ENCODE data around the gene SLIT3.
A peak's percentile ranks its signal among the peaks of the same experiment; 100 is the strongest.

SLIT3 gene

DNA sequence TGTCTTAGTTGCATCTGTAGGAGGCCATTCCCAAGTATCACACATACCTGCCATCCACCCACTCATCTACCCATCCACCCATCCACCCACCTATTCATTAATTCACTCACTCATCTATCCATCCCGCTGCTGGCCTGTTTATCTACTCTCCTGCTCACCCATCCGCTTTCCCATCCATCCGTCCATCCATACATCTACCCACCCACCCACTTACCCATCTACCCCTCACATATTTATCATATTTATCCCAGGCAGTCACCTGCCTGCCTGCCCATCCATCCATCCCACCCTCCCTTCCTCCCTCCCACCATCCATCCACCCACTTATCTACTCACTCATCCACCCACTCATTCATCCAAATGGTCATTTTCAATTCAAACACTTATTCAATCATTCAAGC lies 577.9 kb downstream of the SLIT3 start:
- no peaks in the 10 kb centered on the region for H3K4me1 ChIP-seq (ENCODE audit: control insufficient read depth, insufficient read depth, low read length)
- no peak overlapping the region for H3K4me3 ChIP-seq (ENCODE audit: low read depth, low read length)
- H3K9me3 ChIP-seq (ENCODE audit: control insufficient read depth, insufficient read depth, low read depth, low read length) = no peaks in the 10 kb centered on the region
- POLR2A ChIA-PET = no interaction called here
- TF ChIP-seq ZNF664 (tag by site-specific recombination; IDR thresholded peaks at IDR 0.05) (no peak), ZNF837 (tag by site-specific recombination; IDR thresholded peaks at IDR 0.05) (no peak), EGR2 (tag by site-specific recombination; IDR thresholded peaks at IDR 0.05; ENCODE audit: low read depth) (peak; percentile 91), ZFHX2 (tag by site-specific recombination; conservative IDR thresholded peaks at IDR 0.05) (peak; percentile 78; the same call in 1 of the 2 replicates)
- no peaks in the 10 kb centered on the region for H3K36me3 ChIP-seq (ENCODE audit: control insufficient read depth in 2 of 2, insufficient read depth in 1 of 2, low read length in 2 of 2)
- H3K27ac ChIP-seq (ENCODE audit: extremely low read depth, low read depth, low read length) = no peak overlapping the region
- CTCF ChIA-PET = no interaction called here

DNA sequence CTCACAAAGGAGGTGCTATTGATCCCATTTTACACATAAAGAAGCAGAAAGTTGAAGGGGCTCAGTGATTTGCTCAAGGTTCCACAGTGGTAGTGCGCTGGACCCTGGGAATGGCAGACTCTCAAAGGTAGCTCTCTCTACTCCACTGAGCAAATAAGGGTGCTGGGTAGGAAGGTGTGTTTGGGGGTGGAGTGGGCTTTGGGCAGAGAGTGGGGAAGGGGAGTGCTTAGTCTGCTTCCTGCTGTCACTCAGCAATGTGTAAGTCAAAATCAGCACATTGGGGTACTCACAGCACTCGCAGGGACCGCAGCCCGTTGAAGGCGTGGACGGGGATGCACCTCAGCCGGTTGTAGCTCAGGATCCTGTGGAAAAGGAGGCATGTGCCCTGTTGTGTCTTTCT lies 579.0 kb downstream of the SLIT3 start:
- ChIA-PET CTCF (interaction anchor here (0.6 to 0.9 kb wide), 3 partner anchors 26 to 734 kb away, joined by 3 read pairs; no protein-coding TSS in a partner anchor), POLR2A (no interaction called here)
- H3K9me3 ChIP-seq (ENCODE audit: control insufficient read depth, insufficient read depth, low read depth, low read length) = no peaks in the 10 kb centered on the region
- no peak for TF ChIP-seq ZSCAN23 (tag by site-specific recombination; IDR thresholded peaks at IDR 0.05)
- TF ChIP-seq, protein P1, sequence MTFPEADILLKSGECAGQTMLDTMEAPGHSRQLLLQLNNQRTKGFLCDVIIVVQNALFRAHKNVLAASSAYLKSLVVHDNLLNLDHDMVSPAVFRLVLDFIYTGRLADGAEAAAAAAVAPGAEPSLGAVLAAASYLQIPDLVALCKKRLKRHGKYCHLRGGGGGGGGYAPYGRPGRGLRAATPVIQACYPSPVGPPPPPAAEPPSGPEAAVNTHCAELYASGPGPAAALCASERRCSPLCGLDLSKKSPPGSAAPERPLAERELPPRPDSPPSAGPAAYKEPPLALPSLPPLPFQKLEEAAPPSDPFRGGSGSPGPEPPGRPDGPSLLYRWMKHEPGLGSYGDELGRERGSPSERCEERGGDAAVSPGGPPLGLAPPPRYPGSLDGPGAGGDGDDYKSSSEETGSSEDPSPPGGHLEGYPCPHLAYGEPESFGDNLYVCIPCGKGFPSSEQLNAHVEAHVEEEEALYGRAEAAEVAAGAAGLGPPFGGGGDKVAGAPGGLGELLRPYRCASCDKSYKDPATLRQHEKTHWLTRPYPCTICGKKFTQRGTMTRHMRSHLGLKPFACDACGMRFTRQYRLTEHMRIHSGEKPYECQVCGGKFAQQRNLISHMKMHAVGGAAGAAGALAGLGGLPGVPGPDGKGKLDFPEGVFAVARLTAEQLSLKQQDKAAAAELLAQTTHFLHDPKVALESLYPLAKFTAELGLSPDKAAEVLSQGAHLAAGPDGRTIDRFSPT (tag by site-specific recombination; IDR thresholded peaks at IDR 0.05) = no peak
- TF ChIP-seq, protein P2, sequence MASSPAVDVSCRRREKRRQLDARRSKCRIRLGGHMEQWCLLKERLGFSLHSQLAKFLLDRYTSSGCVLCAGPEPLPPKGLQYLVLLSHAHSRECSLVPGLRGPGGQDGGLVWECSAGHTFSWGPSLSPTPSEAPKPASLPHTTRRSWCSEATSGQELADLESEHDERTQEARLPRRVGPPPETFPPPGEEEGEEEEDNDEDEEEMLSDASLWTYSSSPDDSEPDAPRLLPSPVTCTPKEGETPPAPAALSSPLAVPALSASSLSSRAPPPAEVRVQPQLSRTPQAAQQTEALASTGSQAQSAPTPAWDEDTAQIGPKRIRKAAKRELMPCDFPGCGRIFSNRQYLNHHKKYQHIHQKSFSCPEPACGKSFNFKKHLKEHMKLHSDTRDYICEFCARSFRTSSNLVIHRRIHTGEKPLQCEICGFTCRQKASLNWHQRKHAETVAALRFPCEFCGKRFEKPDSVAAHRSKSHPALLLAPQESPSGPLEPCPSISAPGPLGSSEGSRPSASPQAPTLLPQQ (tag by site-specific recombination; IDR thresholded peaks at IDR 0.05) = no peak
- TF ChIP-seq ZNF626 (tag by site-specific recombination; IDR thresholded peaks at IDR 0.05) = no peak
- TF ChIP-seq, protein P3, sequence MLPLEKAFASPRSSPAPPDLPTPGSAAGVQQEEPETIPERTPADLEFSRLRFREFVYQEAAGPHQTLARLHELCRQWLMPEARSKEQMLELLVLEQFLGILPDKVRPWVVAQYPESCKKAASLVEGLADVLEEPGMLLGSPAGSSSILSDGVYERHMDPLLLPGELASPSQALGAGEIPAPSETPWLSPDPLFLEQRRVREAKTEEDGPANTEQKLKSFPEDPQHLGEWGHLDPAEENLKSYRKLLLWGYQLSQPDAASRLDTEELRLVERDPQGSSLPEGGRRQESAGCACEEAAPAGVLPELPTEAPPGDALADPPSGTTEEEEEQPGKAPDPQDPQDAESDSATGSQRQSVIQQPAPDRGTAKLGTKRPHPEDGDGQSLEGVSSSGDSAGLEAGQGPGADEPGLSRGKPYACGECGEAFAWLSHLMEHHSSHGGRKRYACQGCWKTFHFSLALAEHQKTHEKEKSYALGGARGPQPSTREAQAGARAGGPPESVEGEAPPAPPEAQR (tag by site-specific recombination; IDR thresholded peaks at IDR 0.05) = no peak
- no peak for TF ChIP-seq ZIC2 (tag by site-specific recombination; IDR thresholded peaks at IDR 0.05)
- TF ChIP-seq ZNF830 (tag by site-specific recombination; IDR thresholded peaks at IDR 0.05; ENCODE audit: low read depth) = no peak
- no peak for TF ChIP-seq HOXC10 (CRISPR knock-in tag; IDR thresholded peaks at IDR 0.05)
- TF ChIP-seq ZNF341 (tag by site-specific recombination; IDR thresholded peaks at IDR 0.05; ENCODE audit: low read depth) = no peak
- TF ChIP-seq TRIM28 (IDR thresholded peaks at IDR 0.05; ENCODE audit: borderline replicate concordance, low read length) = no peak
- TF ChIP-seq OSR2 (tag by site-specific recombination; IDR thresholded peaks at IDR 0.05) = no peak
- TF ChIP-seq ZNF596 (tag by site-specific recombination; IDR thresholded peaks at IDR 0.05) = no peak
- no peak for TF ChIP-seq ZEB2 (tag by site-specific recombination; IDR thresholded peaks at IDR 0.05)
- no peak for TF ChIP-seq KLF8 (tag by site-specific recombination; IDR thresholded peaks at IDR 0.05)
- TF ChIP-seq HOXD13 (CRISPR knock-in tag; IDR thresholded peaks at IDR 0.05; ENCODE audit: borderline replicate concordance) = no peak
- H3K27ac ChIP-seq (ENCODE audit: extremely low read depth, low read depth, low read length) = no peak overlapping the region
- H3K4me3 ChIP-seq (ENCODE audit: low read depth, low read length) = no peak overlapping the region
- no peaks in the 10 kb centered on the region for H3K36me3 ChIP-seq (ENCODE audit: control insufficient read depth in 2 of 2, insufficient read depth in 1 of 2, low read length in 2 of 2)
- no peaks in the 10 kb centered on the region for H3K4me1 ChIP-seq (ENCODE audit: control insufficient read depth, insufficient read depth, low read length)
